Measurements from ENCODE around the gene SURF2. TPM values are rescaled to one million over a fixed set of nuclear protein-coding genes. Genes with fewer than 3 reads are reported as not detected.

SURF2 gene
- total and polyA plus RNA-seq, 9 of the 15 experiments (the other 6 are each of a cell fraction or from before 2014, with no cell fraction given): 5.5 to 82.5 (median 21.3) TPM

DNA sequence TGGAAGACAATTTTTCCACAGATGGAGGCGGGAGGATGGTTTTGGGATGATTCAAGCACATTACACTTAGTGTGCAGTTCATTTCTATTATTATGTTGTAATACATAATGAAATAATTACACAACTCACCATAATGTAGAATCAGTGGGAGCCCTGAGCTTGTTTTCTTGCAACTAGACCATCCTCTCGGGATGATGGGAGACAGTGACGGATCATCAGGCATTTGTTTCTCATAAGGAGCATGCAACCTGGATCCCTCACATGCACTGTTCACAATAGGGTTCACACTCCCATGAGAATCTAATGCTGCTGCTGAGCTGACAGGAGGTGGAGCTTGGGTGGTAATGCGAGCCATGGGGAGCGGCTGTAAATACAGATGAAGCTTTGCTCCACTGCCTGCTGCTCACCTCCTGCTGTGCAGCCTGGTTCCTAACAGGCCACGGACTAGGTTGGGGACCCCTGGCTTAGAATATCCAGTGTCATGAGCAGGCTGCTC is 21.4 kb downstream of the SURF2 start (continued):
- 0 out of 4 replicates have a peak, but pooled peaks of 1 of the 2 experiments have one; percentile 17 for TF ChIP-seq MNT (conservative IDR thresholded peaks at IDR 0.05)
- no peak for TF ChIP-seq YY1 (IDR thresholded peaks at IDR 0.05; ENCODE audit: borderline replicate concordance in 1 of 3, control insufficient read depth in 1 of 3, extremely low read depth in 1 of 3, insufficient read depth in 3 of 3, insufficient read length in 1 of 3, insufficient replicate concordance in 2 of 3, low read depth in 1 of 3, low read length in 2 of 3)
- TF ChIP-seq SMAD2 (IDR thresholded peaks at IDR 0.05; ENCODE audit: low read depth, low read length): no peak
- TF ChIP-seq CEBPB (tag; IDR thresholded peaks at IDR 0.05): peak; percentile 74
- no peak for TF ChIP-seq CEBPG (CRISPR knock-in tag; IDR thresholded peaks at IDR 0.05)
- TF ChIP-seq CEBPG (tag; conservative IDR thresholded peaks at IDR 0.05 in 1 of 2, IDR thresholded peaks at IDR 0.05 in 1 of 2): 0 out of 4 replicates have a peak, but pooled peaks have one; percentile 19 to 31
- TF ChIP-seq MYBL2 (IDR thresholded peaks at IDR 0.05; ENCODE audit: low read depth): no peak
- TF ChIP-seq MYBL2 (CRISPR knock-in tag; IDR thresholded peaks at IDR 0.05; ENCODE audit: borderline replicate concordance): no peak
- no peak for TF ChIP-seq GTF2A2 (tag; IDR thresholded peaks at IDR 0.05)
- TF ChIP-seq TCF7 (IDR thresholded peaks at IDR 0.05; ENCODE audit: borderline replicate concordance): no peak
